Transverse colon (tissue), 4 donors: ENCODE results near the gene NAE1. TPM values are rescaled to one million over a fixed set of nuclear protein-coding genes. Genes with fewer than 3 reads are reported as not detected.

ENCODE experiments used
- DNase-seq: peaks from one replicate; pipeline ENCODE4 v3.0.0-alpha.2; 2019
- H3K27ac ChIP-seq, 4 donors: fragments of 200-600 bp; sonication (generic); 2 replicates each; pipeline ENCODE4 v1.5.1; 2016 to 2018; ENCODE audit warnings: inconsistent platforms in 4 of 4
- H3K27me3 ChIP-seq: fragments of 200-600 bp; sonication (generic); 2 replicates; pipeline ENCODE4 v1.5.1; 2017; ENCODE audit warnings: inconsistent platforms
- H3K36me3 ChIP-seq, 4 donors: fragments of 200-600 bp; sonication (generic); 2 replicates each; pipeline ENCODE4 v1.5.1; 2017 to 2019; ENCODE audit warnings: inconsistent platforms in 4 of 4
- H3K4me1 ChIP-seq, 4 donors: fragments of 200-600 bp; sonication (generic); 2 replicates each; pipeline ENCODE4 v1.5.1; 2017 to 2020; ENCODE audit warnings: inconsistent platforms in 4 of 4
- H3K4me3 ChIP-seq, 4 donors: fragments of 200-600 bp; sonication (generic); 1 replicate in 1 of 4; 2 replicates in 3 of 4; pipeline versions ENCODE4 v1.5.1 to v1.6.1; 2017 to 2019; ENCODE audit warnings: inconsistent platforms in 4 of 4
- H3K9me3 ChIP-seq, 2 donors: fragments of 200-600 bp; sonication (generic); 2 replicates each; pipeline ENCODE4 v1.5.1; 2017 to 2019; ENCODE audit warnings: inconsistent platforms in 2 of 2
- EP300 ChIP-seq: sonication (generic); formaldehyde crosslinking; IDR thresholded peaks from one replicate; pipeline ENCODE4 v1.6.1; 2017; ENCODE audit warnings: antibody characterized with exemption, low read depth
- POLR2A ChIP-seq: fragments of 450-650 bp; IDR thresholded peaks from one replicate; pipeline ENCODE4 v1.6.1; 2016; ENCODE audit warnings: antibody characterized with exemption, mild to moderate bottlenecking, moderate library complexity
- POLR2AphosphoS5 ChIP-seq, 3 donors: sonication (generic); formaldehyde crosslinking; IDR thresholded peaks; one replicate each; pipeline ENCODE4 v1.6.1; 2016; ENCODE audit warnings: antibody characterized with exemption in 3 of 3
- WGBS, 2 donors: methylation state at CpG; one replicate each; pipeline ENCODE4 v1.1.5; 2018; ENCODE audit warnings: low coverage in 1 of 2; 5-methylcytosine and 5-hydroxymethylcytosine counted together
- in situ Hi-C, 4 donors: fragments of 200-750 bp; cut with MboI; loops; one replicate each; pipeline versions ENCODE4 v1.15.0 to v1.15.1; 2017; ENCODE audit warnings: low sequenced_read_pairs in 3 of 4, low pct_ligation_motif_present in 1 of 4, low pct_unique_long_range_greater_than_20kb in 1 of 4
- intact Hi-C: fragments of 100-400 bp; cut with DNase I; formaldehyde crosslinking; loops from one replicate; pipeline ENCODE4 v1.15.1; 2023; ENCODE audit warnings: low total_unique reads
- total RNA-seq, 4 donors: library from RNA; depleted of rRNA; stranded (reverse); fragments of >200 nt; gene quantifications; one replicate each; pipeline ENCODE4 v1.1.0, GENCODE V29; 2016
- TF ChIP-seq, protein P1 (sequence below), 5 experiments: fragments of 200-600 bp in 3 of 5; fragments of 450-650 bp in 2 of 5; sonication (generic) in 3 of 5; IDR thresholded peaks; 1 replicate in 2 of 5; 2 replicates in 3 of 5; pipeline ENCODE4 v1.5.1; 2016 to 2017; ENCODE audit warnings: antibody characterized with exemption in 5 of 5, inconsistent platforms in 3 of 5, mild to moderate bottlenecking in 2 of 5, moderate library complexity in 1 of 5

NAE1 gene
- total RNA-seq, 4 donors from 2014 or later = 25.3 to 45.1 (median 32.1) TPM

DNA sequence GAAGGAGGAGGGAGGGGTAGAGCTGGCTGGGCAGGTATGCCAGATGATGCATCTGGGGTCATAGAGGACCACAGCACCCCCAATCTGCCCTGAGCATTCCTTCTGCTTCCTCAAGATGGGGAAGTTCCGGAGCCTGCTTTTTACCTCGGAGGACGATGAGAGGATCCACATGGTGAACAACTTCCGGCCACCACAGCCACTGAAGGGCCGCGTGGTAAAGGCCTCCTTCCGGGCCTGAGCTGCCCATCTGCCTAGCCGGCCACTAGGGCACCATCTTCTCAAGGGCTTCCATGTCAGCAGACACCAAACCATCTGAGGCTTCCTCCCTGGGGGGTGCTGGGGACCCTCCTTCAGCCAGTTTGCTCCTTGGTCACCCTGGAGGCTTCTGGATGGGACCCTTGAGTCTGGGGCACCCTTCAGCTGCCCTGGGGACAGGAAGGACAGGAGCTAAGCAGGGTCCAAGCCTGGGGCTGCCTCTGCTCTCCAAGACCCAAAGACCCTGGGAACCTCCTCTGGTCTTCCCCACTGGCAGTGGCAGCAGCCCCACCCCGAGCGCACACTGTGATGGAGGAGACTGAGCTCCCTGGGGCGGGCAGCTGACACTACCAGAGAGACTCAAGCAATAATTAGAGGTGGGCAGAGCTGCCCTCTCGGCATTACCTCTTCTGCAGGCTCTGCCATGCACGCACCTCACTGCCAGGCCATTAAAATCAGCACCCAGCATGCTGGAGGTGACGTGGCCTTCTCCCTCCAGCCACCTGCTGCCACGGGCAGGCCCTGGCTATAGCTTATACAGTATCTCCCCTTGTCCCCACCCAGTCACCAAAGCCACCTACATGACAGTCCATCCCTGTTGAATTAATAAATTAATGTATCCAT is 22.7 kb upstream of the NAE1 start:
- no peak for TF ChIP-seq POLR2AphosphoS5 (IDR thresholded peaks at IDR 0.05)
- TF ChIP-seq EP300 = no peak
- TF ChIP-seq, protein P1, sequence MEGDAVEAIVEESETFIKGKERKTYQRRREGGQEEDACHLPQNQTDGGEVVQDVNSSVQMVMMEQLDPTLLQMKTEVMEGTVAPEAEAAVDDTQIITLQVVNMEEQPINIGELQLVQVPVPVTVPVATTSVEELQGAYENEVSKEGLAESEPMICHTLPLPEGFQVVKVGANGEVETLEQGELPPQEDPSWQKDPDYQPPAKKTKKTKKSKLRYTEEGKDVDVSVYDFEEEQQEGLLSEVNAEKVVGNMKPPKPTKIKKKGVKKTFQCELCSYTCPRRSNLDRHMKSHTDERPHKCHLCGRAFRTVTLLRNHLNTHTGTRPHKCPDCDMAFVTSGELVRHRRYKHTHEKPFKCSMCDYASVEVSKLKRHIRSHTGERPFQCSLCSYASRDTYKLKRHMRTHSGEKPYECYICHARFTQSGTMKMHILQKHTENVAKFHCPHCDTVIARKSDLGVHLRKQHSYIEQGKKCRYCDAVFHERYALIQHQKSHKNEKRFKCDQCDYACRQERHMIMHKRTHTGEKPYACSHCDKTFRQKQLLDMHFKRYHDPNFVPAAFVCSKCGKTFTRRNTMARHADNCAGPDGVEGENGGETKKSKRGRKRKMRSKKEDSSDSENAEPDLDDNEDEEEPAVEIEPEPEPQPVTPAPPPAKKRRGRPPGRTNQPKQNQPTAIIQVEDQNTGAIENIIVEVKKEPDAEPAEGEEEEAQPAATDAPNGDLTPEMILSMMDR (IDR thresholded peaks at IDR 0.05) = no peak
- TF ChIP-seq POLR2A = no peak
- Histone ChIP-seq H3K4me3 (no peak overlapping the region), H3K27me3 (no peaks in the 10 kb centered on the region), H3K9me3 (no peaks in the 10 kb centered on the region), H3K36me3 (no peaks in the 10 kb centered on the region), H3K27ac (no peak overlapping the region), H3K4me1 (no peaks in the 10 kb centered on the region)
- WGBS, 2 donors = 84% methylated on average over 15 of the region's 15 CpGs; no CpG with 5 or more reads in 1 of the 2 donors
- intact Hi-C loops = no loop called here
- no peak for DNase-seq
- in situ Hi-C loops = loop anchor here (25.0 kb wide), 1 partner anchor 441 kb away; no protein-coding TSS in a partner anchor

GRCh38 chr16:66851166-66851964 is 20.6 kb upstream of the NAE1 start:
- in situ Hi-C loops (loop anchor here (25.0 kb wide), 1 partner anchor 439 kb away; no protein-coding TSS in a partner anchor), intact Hi-C loops (no loop called here)
- no peak for DNase-seq
- no peaks in the 10 kb centered on the region for H3K4me1 ChIP-seq
- H3K36me3 ChIP-seq = no peaks in the 10 kb centered on the region
- peaks cover 4% of the 10 kb centered on the region for H3K27me3 ChIP-seq
- TF ChIP-seq, protein P1 (IDR thresholded peaks at IDR 0.05) = no peak
- TF ChIP-seq POLR2AphosphoS5 (IDR thresholded peaks at IDR 0.05) (no peak), POLR2A (no peak), EP300 (no peak)
- H3K4me3 ChIP-seq = no peak overlapping the region
- no peaks in the 10 kb centered on the region for H3K9me3 ChIP-seq
- 92% methylated on average over 12 of the region's 13 CpGs; no CpG with 5 or more reads in 1 of the 2 donors for WGBS, 2 donors
- H3K27ac ChIP-seq = no peak overlapping the region

DNA sequence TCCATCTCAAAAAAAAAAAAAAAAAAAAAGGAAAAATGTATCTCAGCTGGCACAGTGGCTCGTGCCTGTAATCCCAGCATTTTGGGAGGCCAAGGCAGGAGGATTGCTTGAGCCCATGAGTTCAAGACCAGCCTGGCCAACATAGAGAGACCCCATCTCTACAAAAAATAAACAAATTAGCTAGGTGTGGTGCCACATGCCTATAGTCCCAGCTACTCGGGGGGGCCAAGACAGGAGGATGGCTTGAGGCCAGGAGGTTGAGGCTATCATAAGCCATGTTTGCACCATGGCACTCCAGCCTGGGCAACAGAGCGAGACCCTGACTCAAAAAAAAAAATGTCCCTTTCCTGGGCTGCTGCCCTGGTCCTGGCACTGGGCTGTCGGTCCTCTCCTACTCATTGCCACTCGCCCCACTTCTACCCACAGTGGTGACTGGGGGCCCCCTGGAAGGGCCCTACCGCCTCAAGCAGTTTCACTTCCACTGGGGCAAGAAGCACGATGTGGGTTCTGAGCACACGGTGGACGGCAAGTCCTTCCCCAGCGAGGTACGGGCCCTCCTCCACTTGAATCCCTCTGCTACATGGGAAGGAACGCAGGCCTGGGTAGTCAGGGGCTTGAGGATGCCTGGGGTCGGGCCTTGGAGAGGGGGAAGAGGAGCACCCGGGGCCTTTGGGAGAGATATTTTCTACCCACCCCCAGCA is 19.5 kb upstream of the NAE1 start:
- H3K9me3 ChIP-seq = no peaks in the 10 kb centered on the region
- intact Hi-C loops = no loop called here
- no peaks in the 10 kb centered on the region for H3K36me3 ChIP-seq
- in situ Hi-C loops = loop anchor here (25.0 kb wide), 1 partner anchor 438 kb away; no protein-coding TSS in a partner anchor
- DNase-seq = no peak
- H3K4me1 ChIP-seq = peaks cover 0 to under 1% (median under 1%) of the 10 kb centered on the region in 4 donors
- no peak overlapping the region for H3K27ac ChIP-seq
- no peak overlapping the region for H3K4me3 ChIP-seq
- H3K27me3 ChIP-seq = peaks cover 15% of the 10 kb centered on the region
- TF ChIP-seq POLR2A (no peak), POLR2AphosphoS5 (IDR thresholded peaks at IDR 0.05) (no peak), EP300 (no peak)
- TF ChIP-seq, protein P1 (IDR thresholded peaks at IDR 0.05) = no peak
- WGBS, 2 donors = 60 to 78% methylated on average over 1 to 14 of the region's 14 CpGs
